Thyroid gland (tissue), 4 donors: ENCODE results near the gene INO80. TPM values are rescaled to one million over a fixed set of nuclear protein-coding genes. Genes with fewer than 3 reads are reported as not detected.
"Not testable (repeated sequence)": the region's sequence is repeated elsewhere in the genome, so short reads cannot be mapped to it uniquely, and the experiment has no call there.

Experiments used
- DNase-seq, 2 donors: peaks; one replicate each; pipeline ENCODE4 v3.0.0-alpha.2; 2019
- H3K27ac ChIP-seq, 3 donors: fragments of 200-600 bp; sonication (generic); 1 replicate in 2 of 3; 2 replicates in 1 of 3; pipeline ENCODE4 v1.5.1; 2016 to 2019; ENCODE audit warnings: mild to moderate bottlenecking in 1 of 3, moderate library complexity in 1 of 3
- H3K27me3 ChIP-seq: fragments of 200-600 bp; sonication (generic); one replicate; pipeline ENCODE4 v1.5.1; 2019
- H3K36me3 ChIP-seq, 2 donors: fragments of 200-600 bp; sonication (generic); one replicate each; pipeline ENCODE4 v1.5.1; 2016 to 2019
- H3K4me1 ChIP-seq, 2 donors: fragments of 200-600 bp; sonication (generic); one replicate each; pipeline ENCODE4 v1.5.1; 2017 to 2019
- H3K4me3 ChIP-seq, 3 donors: fragments of 200-600 bp; sonication (generic); replicated peaks in 1 of 3; 1 replicate in 2 of 3; 2 replicates in 1 of 3; pipeline ENCODE4 v1.5.1; 2016; ENCODE audit warnings: mild to moderate bottlenecking in 1 of 3
- H3K9me3 ChIP-seq: fragments of 200-600 bp; sonication (generic); one replicate; pipeline ENCODE4 v1.5.1; 2017
- CTCF ChIP-seq, 6 experiments: fragments of 200-600 bp in 3 of 6; fragments of 450-650 bp in 3 of 6; sonication (generic) in 3 of 6; IDR thresholded peaks; one replicate each; pipeline ENCODE4 v1.5.1; 2016 to 2019; ENCODE audit warnings: antibody characterized with exemption in 6 of 6, mild to moderate bottlenecking in 2 of 6, inconsistent platforms in 1 of 6, moderate library complexity in 1 of 6
- POLR2A ChIP-seq, 2 donors: fragments of 450-650 bp; IDR thresholded peaks; one replicate each; pipeline ENCODE4 v1.6.1; 2017; ENCODE audit warnings: antibody characterized with exemption in 2 of 2, mild to moderate bottlenecking in 2 of 2, moderate library complexity in 1 of 2
- WGBS, 2 donors: methylation state at CpG; one replicate each; pipeline ENCODE4 v1.1.5; 2017; 5-methylcytosine and 5-hydroxymethylcytosine counted together
- intact Hi-C: fragments of 100-400 bp; cut with DNase I; formaldehyde crosslinking; loops from one replicate; pipeline ENCODE4 v1.15.1; 2023
- total RNA-seq, 4 donors: library from RNA; depleted of rRNA; stranded (reverse); fragments of >200 nt; gene quantifications; one replicate each; pipeline ENCODE4 v1.2.3, GENCODE V29; 2016

The INO80 gene
- total RNA-seq, 4 donors from 2014 or later, result 23.2 to 42.6 (median 36.4) TPM

- WGBS, 2 donors, result 84% methylated on average over 13 of the region's 13 CpGs
- H3K36me3 ChIP-seq, result no peaks in the 10 kb centered on the region
- H3K4me1 ChIP-seq, result no peaks in the 10 kb centered on the region
- DNase-seq, result no peak
- H3K27ac ChIP-seq, result no peak overlapping the region
- H3K27me3 ChIP-seq, result no peaks in the 10 kb centered on the region
- no peaks in the 10 kb centered on the region for H3K9me3 ChIP-seq
- intact Hi-C loops, result no loop called here
- TF ChIP-seq POLR2A (IDR thresholded peaks at IDR 0.05), result no peak
- no peak for TF ChIP-seq CTCF (IDR thresholded peaks at IDR 0.05)
- no peak overlapping the region for H3K4me3 ChIP-seq
Measured at GRCh38 chr15:40964634-40965033, 151.4 kb downstream of the INO80 start.

GRCh38 chr15:40964006-40964405 lies 152.1 kb downstream of the INO80 start:
- no peaks in the 10 kb centered on the region for H3K4me1 ChIP-seq
- H3K27ac ChIP-seq, result no peak overlapping the region
- no peak overlapping the region for H3K4me3 ChIP-seq
- H3K9me3 ChIP-seq, result no peaks in the 10 kb centered on the region
- intact Hi-C loops, result no loop called here
- H3K27me3 ChIP-seq, result no peaks in the 10 kb centered on the region
- no peak for DNase-seq
- TF ChIP-seq POLR2A (IDR thresholded peaks at IDR 0.05), result no peak
- 81 to 82% methylated on average over 6 to 8 of the region's 8 CpGs for WGBS, 2 donors
- H3K36me3 ChIP-seq, result no peaks in the 10 kb centered on the region

- no peak for DNase-seq
- no peaks in the 10 kb centered on the region for H3K9me3 ChIP-seq
- 90 to 93% methylated on average over 12 of the region's 12 CpGs for WGBS, 2 donors
- H3K4me3 ChIP-seq, result no peak overlapping the region
- no peak for TF ChIP-seq CTCF (IDR thresholded peaks at IDR 0.05)
- no peak for TF ChIP-seq POLR2A (IDR thresholded peaks at IDR 0.05)
- no peaks in the 10 kb centered on the region for H3K27me3 ChIP-seq
- intact Hi-C loops, result no loop called here
- no peaks in the 10 kb centered on the region for H3K36me3 ChIP-seq
- H3K4me1 ChIP-seq, result no peaks in the 10 kb centered on the region
- no peak overlapping the region for H3K27ac ChIP-seq
Measured at GRCh38 chr15:40963201-40963600, 152.9 kb downstream of the INO80 start.

GRCh38 chr15:40962317-40962716 lies 153.8 kb downstream of the INO80 start:
- DNase-seq, H3K36me3 ChIP-seq, H3K27me3 ChIP-seq, H3K4me3 ChIP-seq, H3K9me3 ChIP-seq, H3K4me1 ChIP-seq, intact Hi-C loops, H3K27ac ChIP-seq: not testable (repeated sequence)
- WGBS, 2 donors, result 95 to 97% methylated on average over 14 of the region's 14 CpGs

GRCh38 chr15:40961740-40962139 lies 154.3 kb downstream of the INO80 start:
- WGBS, 2 donors, result 90 to 95% methylated on average over 2 to 21 of the region's 25 CpGs
- H3K27ac ChIP-seq, H3K4me3 ChIP-seq, H3K27me3 ChIP-seq, H3K36me3 ChIP-seq, H3K9me3 ChIP-seq, intact Hi-C loops, DNase-seq, H3K4me1 ChIP-seq: not testable (repeated sequence)

- H3K9me3 ChIP-seq, result no peaks in the 10 kb centered on the region
- H3K4me3 ChIP-seq, result no peak overlapping the region
- 84 to 88% methylated on average over 7 to 11 of the region's 11 CpGs for WGBS, 2 donors
- intact Hi-C loops, result no loop called here
- H3K4me1 ChIP-seq, result no peaks in the 10 kb centered on the region
- H3K27me3 ChIP-seq, result no peaks in the 10 kb centered on the region
- TF ChIP-seq CTCF (IDR thresholded peaks at IDR 0.05) (no peak), POLR2A (IDR thresholded peaks at IDR 0.05) (no peak)
- H3K27ac ChIP-seq, result no peak overlapping the region
- no peaks in the 10 kb centered on the region for H3K36me3 ChIP-seq
- DNase-seq, result no peak
Measured at GRCh38 chr15:40960925-40961324, 155.2 kb downstream of the INO80 start.
